ENCODE measurements around the gene ZNF341.

The ZNF341 gene

GRCh38 chr20:33703498-33704137 is 28.2 kb upstream of the ZNF341 start:
- no peak for DNase-seq

DNA sequence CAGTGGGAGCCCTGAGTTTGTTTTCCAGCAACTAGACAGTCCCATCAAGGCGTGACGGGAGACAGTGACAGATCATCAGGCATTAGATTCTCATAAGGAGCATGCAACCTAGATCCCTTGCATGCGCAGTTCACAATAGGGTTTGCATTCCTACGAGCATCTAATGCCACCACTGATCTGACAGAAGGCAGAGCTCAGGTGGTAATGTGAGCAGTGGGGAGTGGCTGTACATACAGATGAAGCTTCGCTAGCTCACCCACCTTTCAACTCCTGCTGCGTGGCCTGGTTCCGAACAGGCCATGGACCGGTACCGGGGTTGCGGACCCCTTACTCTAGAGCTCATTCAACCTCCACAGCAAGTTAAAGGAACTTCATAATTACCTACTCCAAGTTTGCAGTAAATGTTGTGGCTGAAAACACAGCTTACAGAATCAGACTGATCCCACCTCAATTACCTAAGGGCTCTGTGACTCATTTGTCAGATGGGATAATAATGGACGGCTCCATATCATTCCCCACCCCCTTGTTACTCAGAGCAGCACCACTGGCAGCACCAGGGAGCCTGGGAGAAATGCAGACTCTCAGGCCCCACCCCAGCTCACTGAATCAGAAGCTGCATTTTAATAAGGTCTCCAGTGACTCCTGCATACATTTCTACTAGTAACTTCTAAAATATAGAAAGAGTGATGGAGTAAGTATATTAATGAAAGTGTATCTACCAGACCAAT is 27.4 kb upstream of the ZNF341 start:
- no peak for DNase-seq

GRCh38 chr20:33707668-33708067 is 24.1 kb upstream of the ZNF341 start:
- DNase-seq, result no peak

DNA sequence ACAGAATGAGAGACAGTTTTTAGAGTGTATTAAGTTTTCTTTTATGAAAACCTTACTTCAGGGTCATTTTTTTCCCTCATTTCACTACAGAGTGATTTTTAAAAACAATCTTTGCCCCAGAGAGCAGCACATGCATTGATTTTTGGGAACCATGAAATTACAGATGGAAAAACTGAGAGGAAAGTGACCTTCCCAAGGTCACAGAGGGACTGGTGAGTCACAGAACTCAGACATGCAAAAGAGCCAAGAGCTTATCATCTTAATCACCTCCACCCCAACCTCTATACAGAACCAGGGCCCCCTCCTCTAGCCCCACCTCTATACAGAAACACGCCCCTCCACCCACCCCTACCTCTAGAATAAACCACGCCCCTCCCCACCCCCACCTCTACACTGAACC is 22.4 kb upstream of the ZNF341 start:
- DNase-seq, result no peak

GRCh38 chr20:33709905-33710541 is 21.8 kb upstream of the ZNF341 start:
- no peak for DNase-seq

- DNase-seq, result no peak
Observed at GRCh38 chr20:33710681-33711445, 20.9 kb upstream of the ZNF341 start.

GRCh38 chr20:33711446-33711738 is 20.4 kb upstream of the ZNF341 start:
- DNase-seq, result no peak

DNA sequence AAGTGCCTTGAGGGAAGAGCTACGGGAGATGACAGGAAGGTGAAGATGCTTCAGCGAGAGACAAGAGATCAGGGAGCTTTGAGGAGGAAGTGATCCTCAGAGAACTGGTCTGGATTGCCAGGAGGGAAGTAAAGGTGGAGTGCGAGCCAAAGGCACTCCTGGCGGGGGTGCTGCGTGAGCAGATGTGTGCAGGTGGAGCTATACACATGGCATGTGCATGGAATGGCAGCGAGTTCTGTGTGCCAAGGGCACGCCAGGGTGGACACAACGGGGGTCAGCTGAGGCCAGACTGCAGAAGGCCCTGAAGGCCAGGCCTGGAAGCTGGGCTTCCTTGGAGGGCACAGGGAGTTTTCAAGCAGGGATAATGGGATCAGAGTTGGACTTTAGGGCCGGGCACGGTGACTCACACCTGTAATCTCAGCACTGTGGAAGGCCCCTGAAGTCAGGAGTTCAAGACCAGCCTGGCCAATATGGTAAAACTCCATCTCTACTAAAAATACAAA is 17.9 kb upstream of the ZNF341 start:
- no peak for DNase-seq

DNA sequence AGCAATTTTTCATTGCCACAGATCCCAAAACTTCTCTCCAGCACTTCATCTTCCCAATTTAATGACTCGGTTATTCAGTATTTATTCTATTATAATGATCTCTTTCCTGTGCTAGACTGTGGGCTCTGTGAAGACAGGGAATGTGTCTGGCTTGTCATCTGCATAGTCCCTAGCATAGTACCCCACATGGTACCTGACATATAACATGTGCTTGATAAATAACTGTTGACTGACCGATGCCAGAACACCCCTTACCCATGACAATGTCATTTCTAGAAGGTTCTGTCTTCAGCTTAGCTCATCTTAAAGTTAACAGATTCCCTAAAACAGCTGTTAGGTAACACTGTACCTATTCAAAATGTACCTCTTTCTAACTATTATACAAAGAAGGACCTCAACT is 15.3 kb upstream of the ZNF341 start:
- DNase-seq, result no peak

DNA sequence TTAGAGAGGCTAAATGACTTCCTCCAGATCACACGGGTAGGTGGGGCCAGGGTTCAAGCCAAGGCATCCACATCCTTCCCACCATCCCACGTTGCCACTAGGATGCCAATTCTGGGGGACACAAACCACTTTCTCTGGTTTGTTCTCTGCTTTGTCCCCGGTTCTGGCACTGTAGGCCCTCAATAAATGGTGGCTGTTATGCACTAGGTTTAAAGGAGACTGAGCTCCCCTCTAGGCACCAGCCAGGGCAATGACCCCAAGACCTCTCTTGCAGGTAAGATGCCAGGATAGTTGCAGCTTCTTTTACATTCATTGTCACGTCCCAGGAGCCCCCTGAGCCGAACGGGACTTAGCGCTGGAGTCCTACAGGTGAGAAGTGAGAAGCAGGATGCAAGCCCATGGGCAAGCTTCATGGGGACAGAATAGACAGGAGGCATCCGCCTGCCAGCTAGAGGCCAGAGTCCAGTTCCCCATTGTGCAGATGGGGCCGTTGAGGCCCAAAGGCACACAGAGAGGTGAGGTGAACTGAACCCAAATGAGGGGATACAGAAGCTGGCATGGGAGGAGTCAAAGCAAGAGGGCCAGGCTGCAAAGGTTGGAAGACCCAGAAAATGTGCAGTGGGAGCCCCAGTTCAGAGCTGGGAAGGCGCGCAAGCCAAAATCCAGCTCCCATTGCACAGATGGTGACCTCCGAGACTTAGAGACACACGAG is 12.4 kb upstream of the ZNF341 start:
- no peak for DNase-seq

- DNase-seq, result peak; percentile 89
Observed at GRCh38 chr20:33719989-33720709, 11.6 kb upstream of the ZNF341 start, which contains the start of gene PXMP4. PXMP4 (minus strand) TSS chr20:33720310; CDS start chr20:33720207, 103 bp downstream.

DNA sequence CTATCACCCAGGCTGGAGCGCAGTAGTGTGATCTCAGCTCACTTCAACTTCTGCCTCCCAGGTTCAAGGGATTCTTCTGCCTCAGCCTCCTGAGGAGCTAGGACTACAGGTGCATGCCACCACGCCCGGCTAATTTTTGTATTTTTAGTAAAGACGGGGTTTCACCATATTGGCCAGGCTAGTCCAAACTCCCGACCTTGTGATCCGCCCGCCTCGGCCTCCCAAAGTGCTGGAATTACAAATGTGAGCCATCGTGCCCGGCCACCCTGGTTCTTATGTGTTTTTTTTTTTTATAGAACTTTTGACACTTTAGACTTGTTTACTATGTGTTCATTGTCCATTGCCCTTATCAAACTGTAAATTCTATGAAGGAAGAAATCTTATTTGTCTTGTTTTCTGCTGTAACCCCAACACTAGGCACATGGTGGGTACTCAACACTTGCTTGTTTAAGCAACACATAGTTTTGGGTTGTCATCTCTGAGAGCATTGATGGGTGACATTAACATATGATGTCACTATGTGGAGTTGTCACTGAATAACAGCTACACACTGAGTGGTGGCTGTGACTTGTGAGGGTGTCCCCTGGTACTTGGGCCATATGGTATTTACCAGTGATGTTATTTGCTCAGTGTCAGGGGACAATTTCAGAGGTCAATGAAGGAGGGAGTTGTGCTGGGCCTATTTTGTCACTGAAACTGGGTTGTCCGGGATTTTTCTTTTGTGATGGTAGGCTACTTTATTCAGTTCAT is 10.2 kb upstream of the ZNF341 start:
- DNase-seq, result no peak

- no peak for DNase-seq
Observed at GRCh38 chr20:33724439-33725094, 7.2 kb upstream of the ZNF341 start.

DNA sequence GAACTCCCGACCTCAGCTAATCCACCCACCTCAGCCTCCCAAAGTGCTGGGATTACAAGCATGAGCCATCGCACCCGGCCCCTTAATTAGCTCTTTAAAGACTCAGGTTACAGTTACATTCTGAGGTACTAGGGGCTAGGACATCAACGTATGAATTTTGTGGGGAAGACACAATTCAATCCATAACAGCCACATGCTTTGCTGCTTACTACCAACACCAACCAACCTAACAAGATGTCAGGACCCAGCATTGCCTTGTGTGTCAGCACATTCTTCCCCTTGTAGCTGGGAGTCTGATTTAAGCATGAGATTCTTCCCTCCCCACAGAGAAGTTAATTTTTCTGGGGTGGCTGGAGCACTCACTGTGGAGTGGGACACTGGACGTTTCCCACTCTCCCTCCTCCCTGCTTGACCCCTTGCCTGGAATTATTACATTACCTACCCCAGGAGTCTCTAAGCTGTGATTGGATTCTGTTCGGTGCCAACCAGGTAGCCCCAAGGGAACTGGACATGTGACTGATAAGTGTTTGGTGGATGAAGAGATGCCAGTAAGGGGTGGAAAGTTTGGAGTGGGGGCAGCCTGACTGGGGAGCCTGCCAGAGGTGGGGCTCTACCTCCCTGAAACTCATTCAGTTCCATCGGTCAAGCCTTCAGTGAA is 6.1 kb upstream of the ZNF341 start:
- no peak for DNase-seq

GRCh38 chr20:33727115-33727479 is 4.7 kb upstream of the ZNF341 start:
- no peak for DNase-seq

- no peak for DNase-seq
Observed at GRCh38 chr20:33727806-33728205, 4.0 kb upstream of the ZNF341 start.

- no peak for DNase-seq
Observed at GRCh38 chr20:33728463-33728862, 3.3 kb upstream of the ZNF341 start.

DNA sequence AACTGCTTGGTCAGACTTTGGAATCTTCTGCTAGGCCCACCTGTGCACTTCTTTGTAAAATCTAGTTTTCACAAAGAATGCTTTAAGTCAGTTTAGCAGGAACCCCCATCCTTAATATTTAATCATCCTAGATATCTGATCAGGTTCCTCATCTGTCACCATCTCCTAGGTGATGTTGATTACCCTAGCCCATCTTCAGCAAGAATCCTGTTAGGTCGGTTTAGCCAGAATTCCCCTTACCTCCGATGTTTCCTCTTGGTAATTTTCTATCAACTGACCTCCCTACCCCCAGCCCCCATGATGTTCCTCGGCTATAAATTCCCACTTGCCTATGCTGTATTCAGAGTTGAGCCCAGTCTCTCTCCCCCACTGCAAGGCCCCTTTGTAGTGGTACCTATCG is 2.7 kb upstream of the ZNF341 start:
- DNase-seq, result no peak

DNA sequence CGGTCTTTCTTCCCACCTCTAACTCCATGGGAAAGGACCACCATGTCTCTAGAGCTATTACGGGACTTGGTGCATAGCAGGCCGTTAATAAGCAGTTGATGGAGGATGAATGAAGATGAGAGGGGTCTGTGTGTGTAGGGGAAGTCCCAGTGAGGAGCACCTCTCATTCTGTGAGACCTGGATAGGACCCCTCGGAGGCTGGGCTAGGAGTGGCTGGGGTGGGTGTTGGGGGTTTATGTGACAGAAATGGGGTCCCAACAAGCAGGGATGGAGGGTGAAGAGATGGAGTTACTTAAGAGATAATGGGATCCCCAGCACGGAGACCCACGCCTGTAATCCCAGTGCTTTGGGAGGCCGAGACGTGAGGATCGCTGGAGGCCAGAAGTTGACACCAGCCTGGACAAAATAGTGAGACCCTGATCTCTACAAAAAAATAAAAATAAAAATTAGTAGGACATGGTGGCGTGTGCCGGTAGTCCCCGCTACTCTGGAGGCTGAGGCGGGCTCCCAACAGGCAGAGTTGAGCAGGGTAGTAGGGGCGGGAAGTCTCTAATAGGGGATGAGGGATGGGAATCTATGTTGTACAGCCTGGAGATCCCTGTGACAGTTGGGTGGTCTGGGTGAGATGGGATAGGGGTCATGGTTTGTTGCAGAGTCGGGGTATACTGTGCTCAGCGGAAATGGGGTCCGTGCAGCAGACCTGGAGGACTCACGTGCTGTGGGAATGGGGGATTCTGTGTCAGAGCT is 677 bp upstream of the ZNF341 start:
- no peak for DNase-seq

Data from activated CD8-positive, alpha-beta memory T cell treated with anti-CD3 and anti-CD28 coated beads, Interleukin-2, amount 50 U/mL, for 48 hours (primary cell).